ENCODE measurements around the gene PAIP2B.

The PAIP2B gene

DNA sequence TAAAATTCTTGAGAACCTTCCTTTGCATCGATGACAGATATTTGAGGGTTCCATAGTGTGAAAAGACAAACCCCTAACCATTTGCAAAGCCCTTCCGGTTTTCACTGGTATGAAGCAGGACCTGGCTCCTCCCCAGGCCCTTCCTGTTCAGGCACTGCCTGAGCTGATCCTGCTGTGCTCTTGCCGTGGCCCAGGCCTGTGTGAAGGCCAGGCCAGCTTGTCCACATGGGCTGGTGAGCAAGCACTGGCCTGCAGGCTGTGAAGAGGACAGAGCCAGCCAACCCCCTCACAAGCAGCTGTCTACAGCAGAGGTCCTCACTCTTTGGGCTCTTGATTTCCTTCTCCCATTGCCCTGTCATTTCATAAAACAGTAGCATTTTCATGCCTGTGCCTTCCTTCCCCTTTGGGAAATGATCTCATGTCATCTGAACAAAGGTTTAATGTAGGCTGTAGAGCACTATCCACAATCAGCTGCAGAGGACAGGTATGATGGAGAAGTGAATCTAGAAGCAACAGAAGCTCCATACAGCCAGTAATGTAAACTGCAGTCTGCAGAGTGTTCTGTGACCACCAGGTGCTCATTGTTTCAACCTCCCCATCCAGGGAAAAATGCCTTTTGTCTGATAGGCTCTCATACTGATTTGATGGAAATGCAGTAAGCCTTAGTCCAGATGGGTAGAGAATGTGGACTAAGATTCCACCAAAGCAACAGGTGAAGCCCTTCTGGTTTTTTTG, 76.7 kb downstream of the PAIP2B start:
- no peak for DNase-seq

DNA sequence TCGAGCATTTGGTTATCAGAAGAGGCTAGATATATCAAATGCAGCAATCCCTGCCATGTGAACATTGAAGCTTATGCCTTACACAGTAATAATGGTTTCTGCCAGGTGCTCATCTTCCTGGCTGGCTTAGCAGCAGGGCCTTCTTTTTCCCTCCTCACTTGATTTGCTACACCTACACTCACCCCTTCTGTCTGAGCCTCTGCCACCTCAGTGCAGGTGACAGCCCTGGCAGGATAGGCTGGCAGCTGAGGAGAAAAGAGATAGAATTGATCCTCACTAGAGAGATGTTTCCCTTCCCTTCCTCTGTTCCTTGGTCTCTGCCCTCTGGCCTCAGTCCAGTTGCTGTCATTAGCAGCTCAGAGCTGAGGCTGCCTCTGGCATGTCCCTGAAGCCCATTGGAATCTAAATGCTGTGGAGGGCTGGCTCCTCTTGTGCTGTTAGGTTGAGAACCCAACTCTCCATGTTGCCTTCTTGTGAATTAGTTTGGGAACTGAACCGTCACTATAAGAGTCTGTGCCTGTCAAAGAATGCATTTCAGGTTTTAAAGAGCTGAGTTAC, 78.3 kb downstream of the PAIP2B start:
- DNase-seq, result no peak

DNA sequence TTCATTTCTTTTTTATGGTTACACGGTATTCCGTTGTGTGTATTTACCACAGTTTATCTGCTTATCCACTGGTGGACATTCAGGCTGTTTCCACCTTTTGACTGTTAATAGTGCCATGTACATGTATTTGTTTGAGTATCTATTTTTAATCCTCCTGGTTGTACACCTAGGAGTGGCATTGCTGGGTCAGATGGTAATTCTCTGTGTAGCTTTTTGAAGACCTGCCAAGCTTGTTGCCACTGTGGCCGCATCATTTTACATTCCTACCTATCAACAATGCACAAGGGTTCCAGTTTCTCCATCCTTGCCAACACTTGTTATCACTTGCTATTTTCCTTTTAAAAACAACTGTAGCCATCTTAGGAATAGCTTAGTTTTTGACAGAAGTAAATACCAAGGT, 83.1 kb downstream of the PAIP2B start:
- DNase-seq, result no peak

DNA sequence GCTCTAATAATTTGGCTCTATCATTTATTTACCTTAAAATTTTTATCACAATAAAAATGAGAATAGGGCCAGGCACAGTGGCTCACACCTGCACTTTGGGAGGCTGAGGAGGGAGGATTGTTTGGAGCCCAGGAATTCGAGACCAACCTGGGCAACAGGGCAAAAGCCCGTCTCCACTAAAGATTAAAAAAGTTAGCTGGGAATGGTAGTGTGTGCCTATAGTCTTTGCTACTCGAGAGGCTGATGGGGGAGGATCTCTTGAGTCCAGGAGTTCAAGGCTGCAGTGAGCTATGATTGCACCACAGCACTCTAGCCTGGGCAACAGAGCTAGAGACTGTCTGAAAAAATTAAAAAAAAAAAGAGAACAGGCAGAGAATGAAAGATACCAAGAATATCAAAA, 90.7 kb downstream of the PAIP2B start:
- no peak for DNase-seq

DNA sequence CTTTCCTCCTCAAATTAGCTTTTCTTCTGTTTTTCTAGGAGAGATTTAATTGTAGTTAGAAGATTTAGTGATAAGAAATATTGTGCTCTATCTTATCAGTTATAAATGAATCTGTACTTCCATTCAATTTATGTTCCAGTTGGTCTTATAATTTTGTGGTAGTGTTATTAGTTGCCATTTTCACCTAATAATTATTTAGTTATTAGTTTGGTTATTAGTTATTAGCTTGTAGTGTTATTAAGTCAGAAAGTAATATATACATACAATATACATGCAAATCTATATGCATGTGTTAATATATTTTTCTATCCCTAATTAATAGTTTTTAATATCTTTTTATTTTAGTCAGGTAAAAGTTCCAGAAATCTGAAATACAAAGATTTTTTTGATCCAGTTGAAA, 93.3 kb downstream of the PAIP2B start:
- no peak for DNase-seq

All from NCI-H1092 treated with DMSO at 0.1 percent for 48 hours (cell line).